Fibroblast of lung (primary cell): ENCODE measurements around the gene RNASE1. TPM values are rescaled to one million over a fixed set of nuclear protein-coding genes. Genes with fewer than 3 reads are reported as not detected.

ENCODE experiments used
- DNase-seq, 2 donors: peaks; one replicate each; pipeline versions ENCODE4 v3.0.0 to v3.0.0-alpha.2; 2010; ENCODE audit warnings: low read depth in 2 of 2
- H2AFZ ChIP-seq: 2 replicates; pipeline ENCODE4 v1.5.1; 2012; ENCODE audit warnings: low read length, control low read depth, inconsistent platforms
- H3K27ac ChIP-seq: 2 replicates; pipeline ENCODE4 v1.5.1; 2011; ENCODE audit warnings: low read length, control low read depth; ENCODE audit not compliant: insufficient read depth
- H3K27me3 ChIP-seq: 2 replicates; pipeline ENCODE4 v1.5.1; 2011; ENCODE audit warnings: mild to moderate bottlenecking, low read length; ENCODE audit not compliant: control insufficient read depth, insufficient read depth
- H3K36me3 ChIP-seq: 2 replicates; pipeline ENCODE4 v1.5.1; 2011; ENCODE audit warnings: low read length; ENCODE audit not compliant: control insufficient read depth, insufficient read depth
- H3K4me1 ChIP-seq: 2 replicates; pipeline ENCODE4 v1.5.1; 2011; ENCODE audit warnings: low read length; ENCODE audit not compliant: control insufficient read depth, insufficient read depth; ENCODE audit errors: extremely low read depth
- H3K4me2 ChIP-seq: 2 replicates; pipeline ENCODE4 v1.5.1; 2011; ENCODE audit warnings: low read length, control low read depth; ENCODE audit not compliant: insufficient read depth; ENCODE audit errors: extremely low read depth
- H3K4me3 ChIP-seq, 4 experiments: fragments of 200-600 bp in 1 of 4; sonication (generic) in 1 of 4; replicated peaks in 1 of 4; 2 replicates each; pipeline ENCODE4 v1.5.1; 2011 to 2016; ENCODE audit warnings: low read length in 4 of 4, low read depth in 3 of 4, mild to moderate bottlenecking in 3 of 4, control low read depth in 2 of 4, inconsistent platforms in 1 of 4, mixed read lengths in 1 of 4; ENCODE audit not compliant: insufficient read depth in 1 of 4; ENCODE audit errors: control extremely low read depth in 1 of 4
- H3K79me2 ChIP-seq: 2 replicates; pipeline ENCODE4 v1.5.1; 2012; ENCODE audit warnings: mild to moderate bottlenecking, low read length, inconsistent platforms; ENCODE audit not compliant: control insufficient read depth, insufficient read depth
- H3K9ac ChIP-seq: 2 replicates; pipeline ENCODE4 v1.5.1; 2011; ENCODE audit warnings: mild to moderate bottlenecking, low read length, control low read depth; ENCODE audit not compliant: insufficient read depth
- H3K9me3 ChIP-seq: 2 replicates; pipeline ENCODE4 v1.5.1; 2012; ENCODE audit warnings: low read depth, low read length; ENCODE audit not compliant: control insufficient read depth, insufficient read depth
- H4K20me1 ChIP-seq: 2 replicates; pipeline ENCODE4 v1.5.1; 2011; ENCODE audit warnings: low read length; ENCODE audit not compliant: control insufficient read depth, insufficient read depth; ENCODE audit errors: extremely low read depth
- EZH2 ChIP-seq: IDR thresholded peaks from 2 replicates; pipeline ENCODE4 v1.5.1; 2012; ENCODE audit warnings: low read length, control low read depth, mild to moderate bottlenecking; ENCODE audit errors: missing control alignments
- polyA minus RNA-seq: library from RNA; depleted of rRNA, polyadenylated mRNA; stranded (reverse); fragments of >200 nt; gene quantifications from 2 replicates; pipeline ENCODE4 v1.2.3, GENCODE V29; 2011; ENCODE audit warnings: low replicate concordance
- polyA plus RNA-seq, 2 donors: library from polyadenylated mRNA; depleted of rRNA in 1 of 2; stranded (reverse) in 1 of 2; unstranded in 1 of 2; fragments of >200 nt; gene quantifications; 2 replicates each; pipeline ENCODE4 v1.2.1, GENCODE V29; 2011 to 2012; ENCODE audit warnings: missing spikeins in 1 of 2
- total RNA-seq: library from RNA; depleted of rRNA; stranded (reverse); fragments of >200 nt; gene quantifications from 2 replicates; pipeline ENCODE4 v1.2.1, GENCODE V29; 2014
- TF ChIP-seq, protein P1 (sequence below), 2 donors: IDR thresholded peaks in 1 of 2; conservative IDR thresholded peaks in 1 of 2; 1 replicate in 1 of 2; 2 replicates in 1 of 2; pipeline ENCODE4 v1.5.1; 2011 to 2012; ENCODE audit warnings: low read length in 2 of 2, control low read depth in 1 of 2, inconsistent platforms in 1 of 2, low read depth in 1 of 2, mild to moderate bottlenecking in 1 of 2

RNASE1 gene
- total RNA-seq: not detected in 2 replicates
- not detected in 2 replicates for polyA plus RNA-seq
- polyA plus RNA-seq (2012): not detected in 2 replicates
- polyA minus RNA-seq: not detected in 2 replicates

DNA sequence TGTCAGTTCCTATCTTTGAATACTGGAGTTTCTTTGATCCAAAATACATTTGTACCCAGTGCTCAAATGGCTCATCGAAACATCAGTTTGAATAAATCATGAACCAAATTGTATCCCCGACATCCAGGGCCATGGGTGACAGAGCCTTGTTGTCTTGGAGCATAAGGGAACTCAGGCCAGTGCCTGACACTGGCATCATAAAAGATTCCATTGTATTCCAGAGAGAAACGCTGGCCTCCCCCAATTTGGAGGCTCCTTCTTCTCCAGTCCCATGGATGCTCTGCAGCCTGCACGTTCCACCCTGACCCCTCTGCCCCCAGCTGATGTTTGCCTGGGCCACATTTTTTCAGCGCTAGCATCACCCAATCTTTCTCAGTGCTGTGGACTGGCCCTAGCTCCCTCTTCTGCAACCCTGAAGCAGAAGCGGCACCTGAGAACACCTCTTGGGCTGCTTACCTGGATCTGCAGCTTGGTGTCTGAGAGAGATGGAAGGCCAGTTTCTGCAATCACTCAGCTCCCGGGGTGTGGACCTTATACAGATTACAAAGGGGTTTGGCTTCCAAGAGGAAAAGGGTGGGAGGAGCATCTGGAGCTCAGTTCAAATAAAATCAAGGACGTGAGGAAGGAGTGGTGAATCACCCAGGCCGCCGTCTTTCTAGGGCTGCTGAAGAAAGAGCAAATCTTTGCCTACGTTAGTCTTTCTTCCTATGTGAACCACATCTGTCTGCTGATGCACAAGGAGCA lies at the start of gene RNASE1:
RNASE1 (minus strand) TSS at position 504 of the 744 bp plus-strand sequence. CDS start 776 bp downstream, outside the sequence.
- H3K9me3 ChIP-seq: no peaks in the 10 kb centered on the region
- no peaks in the 10 kb centered on the region for H3K79me2 ChIP-seq
- no peak within 1 kb of the TSS for H3K9ac ChIP-seq
- TF ChIP-seq EZH2: no peak
- TF ChIP-seq, protein P1, sequence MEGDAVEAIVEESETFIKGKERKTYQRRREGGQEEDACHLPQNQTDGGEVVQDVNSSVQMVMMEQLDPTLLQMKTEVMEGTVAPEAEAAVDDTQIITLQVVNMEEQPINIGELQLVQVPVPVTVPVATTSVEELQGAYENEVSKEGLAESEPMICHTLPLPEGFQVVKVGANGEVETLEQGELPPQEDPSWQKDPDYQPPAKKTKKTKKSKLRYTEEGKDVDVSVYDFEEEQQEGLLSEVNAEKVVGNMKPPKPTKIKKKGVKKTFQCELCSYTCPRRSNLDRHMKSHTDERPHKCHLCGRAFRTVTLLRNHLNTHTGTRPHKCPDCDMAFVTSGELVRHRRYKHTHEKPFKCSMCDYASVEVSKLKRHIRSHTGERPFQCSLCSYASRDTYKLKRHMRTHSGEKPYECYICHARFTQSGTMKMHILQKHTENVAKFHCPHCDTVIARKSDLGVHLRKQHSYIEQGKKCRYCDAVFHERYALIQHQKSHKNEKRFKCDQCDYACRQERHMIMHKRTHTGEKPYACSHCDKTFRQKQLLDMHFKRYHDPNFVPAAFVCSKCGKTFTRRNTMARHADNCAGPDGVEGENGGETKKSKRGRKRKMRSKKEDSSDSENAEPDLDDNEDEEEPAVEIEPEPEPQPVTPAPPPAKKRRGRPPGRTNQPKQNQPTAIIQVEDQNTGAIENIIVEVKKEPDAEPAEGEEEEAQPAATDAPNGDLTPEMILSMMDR (conservative IDR thresholded peaks at IDR 0.05 in 1 of 2, IDR thresholded peaks at IDR 0.05 in 1 of 2; ENCODE audit: low read depth in 1 of 2, low read length in 2 of 2): no peak
- H2AFZ ChIP-seq: no peak within 1 kb of the TSS
- no peak within 1 kb of the TSS for H3K4me2 ChIP-seq
- no peak within 1 kb of the TSS for H3K27ac ChIP-seq
- H3K27me3 ChIP-seq: no peaks in the 10 kb centered on the region
- no peaks in the 10 kb centered on the region for H4K20me1 ChIP-seq
- no peaks in the 10 kb centered on the region for H3K4me1 ChIP-seq
- H3K4me3 ChIP-seq: no peak within 1 kb of the TSS
- H3K36me3 ChIP-seq: no peaks in the 10 kb centered on the region
- DNase-seq: no peak

DNA sequence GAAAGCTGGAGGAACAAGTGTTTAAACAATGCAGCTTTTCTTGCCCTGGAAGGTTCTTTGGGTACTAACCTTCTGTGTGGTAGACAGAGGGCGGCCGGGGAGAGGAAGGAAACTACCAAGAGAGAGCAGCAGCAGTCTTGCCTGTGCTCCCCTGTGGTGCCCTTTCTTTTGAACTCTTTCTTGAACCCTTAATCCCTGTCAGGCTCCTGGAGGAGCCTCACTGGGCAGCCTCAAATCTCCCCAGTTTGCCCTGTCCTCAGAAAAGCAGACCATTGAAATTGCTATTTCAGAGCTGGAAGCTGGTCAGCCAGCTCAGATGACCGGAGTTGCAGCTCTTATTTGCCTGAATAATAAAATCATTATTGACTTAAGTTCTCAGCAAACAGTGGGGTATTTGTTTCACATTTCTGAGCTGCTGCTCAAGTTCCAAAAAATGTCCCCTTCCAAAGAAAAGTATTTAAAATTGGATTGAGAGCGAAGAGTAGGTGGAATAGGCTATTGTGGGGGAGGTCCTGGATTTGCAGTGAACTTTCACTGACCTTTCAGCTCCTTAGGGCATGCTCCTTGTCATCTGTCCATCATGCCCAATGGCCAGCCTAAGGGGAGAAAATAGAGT lies 46.4 kb upstream of the RNASE1 start:
- Histone ChIP-seq H2AFZ (no peak overlapping the region), H3K27me3 (no peaks in the 10 kb centered on the region), H4K20me1 (no peaks in the 10 kb centered on the region), H3K27ac (no peak overlapping the region), H3K36me3 (no peaks in the 10 kb centered on the region), H3K79me2 (no peaks in the 10 kb centered on the region), H3K4me1 (no peaks in the 10 kb centered on the region), H3K4me3 (no peak overlapping the region), H3K9me3 (no peaks in the 10 kb centered on the region), H3K9ac (no peak overlapping the region), H3K4me2 (no peak overlapping the region)
- TF ChIP-seq EZH2: no peak
- TF ChIP-seq, protein P1 (conservative IDR thresholded peaks at IDR 0.05 in 1 of 2, IDR thresholded peaks at IDR 0.05 in 1 of 2; ENCODE audit: low read depth in 1 of 2, low read length in 2 of 2): no peak
- no peak for DNase-seq

DNA sequence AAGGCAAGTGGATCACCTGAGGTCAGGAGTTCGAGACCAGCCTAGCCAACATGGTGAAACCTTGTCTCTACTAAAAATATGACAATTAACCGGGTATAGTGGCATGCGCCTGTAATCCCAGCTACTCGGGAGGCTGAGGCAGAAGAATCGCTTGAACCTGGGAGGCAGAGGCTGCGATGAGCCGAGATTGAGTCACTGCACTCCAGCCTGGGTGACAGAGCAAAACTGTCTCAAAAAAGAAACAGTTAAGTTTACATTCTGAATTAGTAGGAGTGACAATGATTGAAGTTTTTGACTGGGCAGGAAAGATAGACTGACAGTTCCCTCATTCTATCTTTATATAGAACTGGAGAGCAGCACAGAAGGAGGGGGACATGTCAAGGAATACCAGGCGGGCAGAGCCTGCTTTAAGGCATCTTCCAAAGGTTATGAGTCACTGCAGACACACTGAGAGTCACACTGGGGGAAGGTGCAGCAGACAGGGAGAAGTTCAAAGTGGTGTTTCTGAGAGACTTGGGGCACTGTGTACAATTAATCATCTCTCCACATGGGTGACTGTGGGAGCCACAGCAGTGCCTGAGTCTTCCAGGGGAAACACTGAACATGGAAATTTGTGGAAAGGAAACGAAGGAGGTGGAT lies 45.8 kb upstream of the RNASE1 start:
- Histone ChIP-seq H3K4me3 (no peak overlapping the region), H3K27ac (no peak overlapping the region), H3K4me1 (no peaks in the 10 kb centered on the region), H3K9ac (no peak overlapping the region), H3K36me3 (no peaks in the 10 kb centered on the region), H3K9me3 (no peaks in the 10 kb centered on the region), H3K27me3 (no peaks in the 10 kb centered on the region), H3K79me2 (no peaks in the 10 kb centered on the region), H2AFZ (no peak overlapping the region), H3K4me2 (no peak overlapping the region), H4K20me1 (no peaks in the 10 kb centered on the region)
- DNase-seq: peak in 1 of 2 donors; percentile 35
- no peak for TF ChIP-seq EZH2
- TF ChIP-seq, protein P1 (conservative IDR thresholded peaks at IDR 0.05 in 1 of 2, IDR thresholded peaks at IDR 0.05 in 1 of 2; ENCODE audit: low read depth in 1 of 2, low read length in 2 of 2): no peak
